Muscle of leg (tissue), 9 donors: Measurements from ENCODE around the gene PPFIBP1. TPM values are rescaled to one million over a fixed set of nuclear protein-coding genes. Genes with fewer than 3 reads are reported as not detected.

ENCODE experiments used
- polyA plus RNA-seq, 8 donors: library from polyadenylated mRNA; unstranded; fragments of 120-200 nt; gene quantifications; one replicate each; pipeline versions ENCODE4 v1.2.1 to v1.2.3, GENCODE V29; 2013; ENCODE audit warnings: inconsistent platforms in 1 of 8, low replicate concordance in 1 of 8; ENCODE audit not compliant: insufficient read length in 8 of 8, insufficient read depth in 1 of 8
- total RNA-seq: library from RNA; stranded (reverse); fragments of 120-200 nt; gene quantifications from one replicate; pipeline ENCODE4 v1.2.4, GENCODE V29; 2013

The PPFIBP1 gene
- total and polyA plus RNA-seq, 9 donors = 24.1 to 51.4 (median 37.3) TPM

Other genes with a start within 250 kb of the PPFIBP1 start
- 2.1 TPM for gene BMAL2, start 191.4 kb upstream of the PPFIBP1 start, total RNA-seq
- gene BMAL2, start 191.4 kb upstream of the PPFIBP1 start, polyA plus RNA-seq = 1 to 10 TPM in 7 of 8 donors, under 1 TPM in 1; 0.94 to 2.6 (median 1.5) TPM
- not detected for gene SMCO2, start 77.5 kb upstream of the PPFIBP1 start, total RNA-seq
- under 1 TPM in 1 of 8 donors, not detected in 7; 0.16 TPM for gene SMCO2, start 77.5 kb upstream of the PPFIBP1 start, polyA plus RNA-seq
- gene REP15, start 172.2 kb downstream of the PPFIBP1 start, total RNA-seq = 1.3 TPM
- 1 to 10 TPM; 1.0 to 2.3 (median 1.6) TPM for gene REP15, start 172.2 kb downstream of the PPFIBP1 start, polyA plus RNA-seq
- 53.2 TPM for gene MRPS35, start 186.6 kb downstream of the PPFIBP1 start, total RNA-seq
- gene MRPS35, start 186.6 kb downstream of the PPFIBP1 start, polyA plus RNA-seq = 10 to 100 TPM; 45.1 to 49.4 (median 48.1) TPM